Measurements from ENCODE around the gene ALKBH4.
A peak's percentile ranks its signal among the peaks of the same experiment; 100 is the strongest.
"Not testable (repeated sequence)": the region's sequence is repeated elsewhere in the genome, so short reads cannot be mapped to it uniquely, and the experiment has no call there.

The ALKBH4 gene, protein sequence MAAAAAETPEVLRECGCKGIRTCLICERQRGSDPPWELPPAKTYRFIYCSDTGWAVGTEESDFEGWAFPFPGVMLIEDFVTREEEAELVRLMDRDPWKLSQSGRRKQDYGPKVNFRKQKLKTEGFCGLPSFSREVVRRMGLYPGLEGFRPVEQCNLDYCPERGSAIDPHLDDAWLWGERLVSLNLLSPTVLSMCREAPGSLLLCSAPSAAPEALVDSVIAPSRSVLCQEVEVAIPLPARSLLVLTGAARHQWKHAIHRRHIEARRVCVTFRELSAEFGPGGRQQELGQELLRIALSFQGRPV

DNA sequence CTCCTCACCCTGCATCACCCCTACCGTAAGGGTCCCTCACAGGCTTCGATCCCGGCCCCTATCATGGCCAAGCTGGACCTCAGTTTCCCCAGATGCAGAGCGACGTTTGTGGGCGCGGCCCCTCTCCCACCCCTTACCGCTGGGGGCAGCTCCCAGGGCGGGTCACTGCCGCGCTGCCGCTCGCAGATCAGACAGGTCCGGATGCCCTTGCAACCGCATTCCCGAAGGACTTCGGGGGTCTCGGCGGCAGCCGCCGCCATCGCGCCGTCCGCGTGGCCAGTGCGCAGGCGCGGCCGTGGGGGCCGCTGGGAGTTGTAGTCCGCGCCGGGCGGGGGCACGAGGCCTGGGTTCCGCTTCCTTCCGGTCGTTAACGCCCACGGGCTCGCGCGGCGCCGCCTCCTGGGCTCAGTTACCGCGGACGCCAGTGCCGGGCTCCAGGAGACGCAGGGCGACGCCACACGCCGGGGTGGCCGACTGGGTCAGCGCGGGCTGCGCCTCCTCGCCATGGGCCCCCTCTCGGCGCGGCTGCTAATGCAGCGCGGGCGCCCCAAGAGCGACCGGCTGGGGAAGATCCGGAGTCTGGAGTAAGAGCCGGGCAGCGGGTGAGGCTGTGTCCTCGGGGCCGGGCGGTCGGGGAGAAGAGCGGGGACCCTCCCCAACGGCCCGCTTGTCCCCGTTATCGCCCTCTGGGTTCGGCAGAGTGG, at the start of gene ALKBH4, which contains the start of gene LRWD1:
ALKBH4 (minus strand) TSS at position 287 of the 704 bp plus-strand sequence; CDS start at position 260, 27 bp downstream.
LRWD1 (plus strand) TSS at position 408 of the 704 bp plus-strand sequence; CDS start at position 505, 97 bp downstream.
- peak within 1 kb of the TSS; percentile 96 for H3K9ac ChIP-seq (ENCODE audit: low read length in 2 of 2)

DNA sequence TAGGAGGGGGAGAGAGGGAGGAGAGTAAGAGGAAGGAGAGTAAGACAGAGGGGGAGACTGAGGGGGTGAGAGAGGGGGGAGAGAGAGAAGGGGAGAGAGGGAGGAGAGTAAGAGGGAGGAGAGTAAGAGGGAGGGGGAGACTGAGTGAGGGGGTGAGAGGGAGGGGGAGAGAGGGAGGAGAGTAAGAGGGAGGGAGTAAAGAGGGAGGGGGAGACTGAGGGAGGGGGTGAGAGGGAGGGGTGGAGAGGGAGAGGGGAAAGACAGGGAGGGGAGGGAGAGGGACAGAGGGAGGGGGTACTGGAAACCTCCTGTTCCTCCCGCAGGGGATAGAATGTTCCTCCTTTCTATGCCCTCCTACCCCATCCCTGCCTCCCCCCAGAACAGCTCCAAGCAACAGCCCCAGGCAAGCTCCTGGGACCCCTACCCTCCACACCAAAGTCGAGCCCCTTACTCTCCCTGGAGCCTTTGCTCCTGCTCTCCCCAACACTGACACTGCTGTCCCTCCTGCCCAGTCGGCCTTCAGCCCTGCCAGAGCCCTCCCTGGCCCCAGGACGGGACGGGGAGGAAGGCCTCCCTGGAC, 48.1 kb upstream of the ALKBH4 start:
- peak overlapping the region; percentile 70 for H3K27ac ChIP-seq (ENCODE audit: low read length)
- H3K36me3 ChIP-seq (ENCODE audit: control insufficient read depth in 2 of 2, insufficient read depth in 2 of 2, low read length in 2 of 2); H3K27me3 ChIP-seq (ENCODE audit: control insufficient read depth in 1 of 2, insufficient read depth in 2 of 2, low read length in 2 of 2); H3K4me1 ChIP-seq (ENCODE audit: control insufficient read depth, insufficient read depth, low read length); H3K9ac ChIP-seq (ENCODE audit: low read length in 2 of 2); H3K9me3 ChIP-seq (ENCODE audit: control insufficient read depth in 2 of 2, low read length in 2 of 2): not testable (repeated sequence)
- peak overlapping the region in 1 of 2 donors; percentile 44 for H3K4me3 ChIP-seq (ENCODE audit: low read length in 2 of 2)

More for the DNA sequence above, at the start of gene ALKBH4, which contains the start of gene LRWD1:
- peaks cover 23% of the 10 kb centered on the region for H3K4me1 ChIP-seq (ENCODE audit: control insufficient read depth, insufficient read depth, low read length)
- H3K27ac ChIP-seq (ENCODE audit: low read length): peak within 1 kb of the TSS; percentile 55
- peak within 1 kb of the TSS; percentile 86 to 99 for H3K4me3 ChIP-seq (ENCODE audit: low read length in 2 of 2)
- no peaks in the 10 kb centered on the region for H3K27me3 ChIP-seq (ENCODE audit: control insufficient read depth in 1 of 2, insufficient read depth in 2 of 2, low read length in 2 of 2)
- H3K9me3 ChIP-seq (ENCODE audit: control insufficient read depth in 2 of 2, low read length in 2 of 2): no peaks in the 10 kb centered on the region
- H3K36me3 ChIP-seq (ENCODE audit: control insufficient read depth in 2 of 2, insufficient read depth in 2 of 2, low read length in 2 of 2): no peaks in the 10 kb centered on the region

DNA sequence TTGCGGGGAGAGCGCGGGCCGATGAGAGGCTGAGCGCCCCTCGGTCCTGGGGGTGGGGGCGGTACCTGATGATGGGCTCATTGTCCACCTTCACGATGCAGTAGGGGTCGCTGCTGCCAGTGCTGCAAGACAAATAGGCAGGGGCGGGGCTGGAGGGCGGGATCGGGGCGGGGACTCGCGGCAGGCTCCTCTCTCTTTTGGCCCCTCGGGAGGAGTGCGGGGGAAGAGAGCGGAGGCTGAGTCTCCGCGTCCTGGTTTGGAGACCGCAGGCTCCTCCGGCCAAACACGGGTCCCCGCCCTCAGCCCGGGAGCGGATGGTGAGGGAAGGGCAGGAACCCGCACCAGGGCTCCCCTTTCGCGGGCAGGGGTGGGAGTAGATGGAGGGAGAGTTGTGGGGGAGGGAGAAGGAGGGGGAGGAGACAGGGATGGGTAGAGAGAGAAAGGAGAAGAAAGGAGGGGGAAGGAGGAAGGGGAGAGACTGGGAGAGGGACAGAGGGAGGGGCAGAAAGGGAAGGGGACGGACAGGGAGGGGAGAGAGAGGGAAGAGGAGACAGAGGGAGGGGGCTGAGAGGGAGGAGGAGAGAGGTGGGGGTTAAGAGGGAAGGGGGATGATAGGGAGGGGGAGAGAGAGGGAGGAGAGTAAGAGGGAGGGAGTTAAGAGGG, 47.3 kb upstream of the ALKBH4 start:
- not testable (repeated sequence) for H3K4me1 ChIP-seq (ENCODE audit: control insufficient read depth, insufficient read depth, low read length); H3K27me3 ChIP-seq (ENCODE audit: control insufficient read depth in 1 of 2, insufficient read depth in 2 of 2, low read length in 2 of 2); H3K9me3 ChIP-seq (ENCODE audit: control insufficient read depth in 2 of 2, low read length in 2 of 2); H3K36me3 ChIP-seq (ENCODE audit: control insufficient read depth in 2 of 2, insufficient read depth in 2 of 2, low read length in 2 of 2); H3K4me3 ChIP-seq (ENCODE audit: low read length in 2 of 2); H3K9ac ChIP-seq (ENCODE audit: low read length in 2 of 2)
- H3K27ac ChIP-seq (ENCODE audit: low read length): peak overlapping the region; percentile 70

DNA sequence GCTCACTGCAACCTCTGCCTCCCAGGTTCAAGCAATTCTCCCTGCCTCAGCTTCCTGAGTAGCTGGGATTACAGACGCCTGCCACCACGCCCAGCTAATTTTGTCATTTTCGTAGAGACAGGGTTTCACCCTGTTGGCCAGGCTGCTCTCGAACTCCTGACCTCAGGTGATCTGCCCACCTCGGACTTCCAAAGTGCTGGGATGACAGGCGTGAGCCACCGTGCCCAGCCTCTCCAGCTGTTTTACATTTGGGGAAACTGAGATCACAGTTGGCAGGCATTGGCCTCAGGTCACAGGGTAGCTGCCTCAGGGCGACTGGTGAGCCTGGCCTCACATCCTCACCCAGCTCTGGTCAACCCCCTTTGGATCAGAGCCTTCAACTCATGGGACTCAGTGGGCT, 45.9 kb upstream of the ALKBH4 start:
- not testable (repeated sequence) for H3K9me3 ChIP-seq (ENCODE audit: control insufficient read depth in 2 of 2, low read length in 2 of 2); H3K27me3 ChIP-seq (ENCODE audit: control insufficient read depth in 1 of 2, insufficient read depth in 2 of 2, low read length in 2 of 2); H3K27ac ChIP-seq (ENCODE audit: low read length); H3K36me3 ChIP-seq (ENCODE audit: control insufficient read depth in 2 of 2, insufficient read depth in 2 of 2, low read length in 2 of 2); H3K4me3 ChIP-seq (ENCODE audit: low read length in 2 of 2); H3K4me1 ChIP-seq (ENCODE audit: control insufficient read depth, insufficient read depth, low read length); H3K9ac ChIP-seq (ENCODE audit: low read length in 2 of 2)

DNA sequence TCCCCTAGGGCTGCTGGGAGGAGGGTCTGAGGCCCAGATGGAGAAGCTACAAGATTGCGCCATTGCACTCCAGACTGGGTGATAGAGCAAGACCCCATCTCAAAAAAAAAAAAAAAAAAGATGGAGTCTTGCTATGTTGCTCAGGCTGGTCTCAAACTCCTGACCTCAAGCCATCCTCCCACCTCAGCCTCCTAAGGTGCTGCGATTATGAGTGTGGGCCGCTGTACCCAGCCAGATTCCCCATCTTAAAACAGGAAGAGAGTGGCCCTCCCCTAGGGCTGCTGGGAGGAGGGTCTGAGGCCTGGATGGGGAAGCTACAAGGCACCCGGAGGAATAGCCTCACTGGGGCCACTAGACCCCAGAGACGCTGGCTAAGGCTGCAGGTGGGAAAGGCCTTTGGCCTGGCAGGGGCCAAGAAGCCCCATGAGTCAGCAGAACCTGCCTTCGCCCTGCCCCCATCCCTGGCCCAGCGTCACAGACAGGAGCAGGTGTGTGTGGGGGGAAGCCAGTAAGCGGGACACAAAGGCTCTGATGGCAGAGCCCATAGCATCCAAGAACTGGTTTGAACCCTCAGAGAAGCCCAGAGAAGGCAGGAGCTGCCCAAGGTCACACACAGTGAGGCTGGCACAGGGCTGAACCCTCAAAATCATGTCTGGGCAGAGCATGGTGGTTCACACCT, 42.9 kb upstream of the ALKBH4 start:
- H3K4me1 ChIP-seq (ENCODE audit: control insufficient read depth, insufficient read depth, low read length); H3K27me3 ChIP-seq (ENCODE audit: control insufficient read depth in 1 of 2, insufficient read depth in 2 of 2, low read length in 2 of 2); H3K36me3 ChIP-seq (ENCODE audit: control insufficient read depth in 2 of 2, insufficient read depth in 2 of 2, low read length in 2 of 2); H3K27ac ChIP-seq (ENCODE audit: low read length); H3K4me3 ChIP-seq (ENCODE audit: low read length in 2 of 2); H3K9me3 ChIP-seq (ENCODE audit: control insufficient read depth in 2 of 2, low read length in 2 of 2); H3K9ac ChIP-seq (ENCODE audit: low read length in 2 of 2): not testable (repeated sequence)

DNA sequence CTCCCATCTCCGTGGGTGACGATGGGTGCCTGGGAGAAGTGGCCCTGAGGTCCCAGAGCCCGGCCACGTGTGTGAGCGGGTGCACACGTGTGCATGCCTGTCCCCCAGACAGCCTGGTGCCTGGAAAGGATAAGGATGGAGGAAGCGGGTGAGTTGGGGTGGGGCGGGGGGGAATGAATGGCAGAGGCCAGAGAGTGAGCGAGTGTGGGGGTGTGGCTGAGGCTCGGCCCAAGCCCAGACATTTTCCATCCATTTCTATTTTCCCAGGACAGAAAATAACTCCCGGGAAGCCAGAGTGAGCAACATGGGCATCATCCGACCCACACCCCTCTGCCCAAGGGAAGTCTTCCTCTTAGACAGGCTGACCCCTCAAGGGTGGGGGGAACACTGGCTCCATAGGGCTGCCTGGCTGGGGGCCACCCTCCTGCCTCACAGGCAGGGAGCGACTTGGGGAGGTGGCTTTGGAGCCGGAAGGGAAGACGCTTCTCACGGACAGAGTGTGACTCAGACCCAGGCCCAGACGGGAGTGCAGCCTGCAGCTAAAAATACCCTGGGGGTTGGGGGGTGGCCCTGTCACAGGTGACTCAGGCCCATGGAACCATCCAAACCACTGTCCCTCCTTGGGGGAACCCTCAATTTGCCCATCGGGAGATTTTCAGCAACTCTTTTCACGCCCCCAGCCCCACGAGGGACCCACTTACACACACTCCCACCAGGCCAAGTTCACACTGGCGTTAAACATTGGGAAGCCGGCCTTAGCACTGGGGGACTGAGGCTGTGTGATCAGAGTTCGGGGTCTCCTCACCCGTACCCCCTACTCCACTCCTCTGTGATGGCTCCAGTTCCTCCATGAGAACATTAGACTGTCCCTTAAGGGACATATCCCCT, 40.9 kb upstream of the ALKBH4 start:
- H3K9me3 ChIP-seq (ENCODE audit: control insufficient read depth in 2 of 2, low read length in 2 of 2); H3K27ac ChIP-seq (ENCODE audit: low read length); H3K9ac ChIP-seq (ENCODE audit: low read length in 2 of 2); H3K27me3 ChIP-seq (ENCODE audit: control insufficient read depth in 1 of 2, insufficient read depth in 2 of 2, low read length in 2 of 2); H3K36me3 ChIP-seq (ENCODE audit: control insufficient read depth in 2 of 2, insufficient read depth in 2 of 2, low read length in 2 of 2); H3K4me1 ChIP-seq (ENCODE audit: control insufficient read depth, insufficient read depth, low read length); H3K4me3 ChIP-seq (ENCODE audit: low read length in 2 of 2): not testable (repeated sequence)

DNA sequence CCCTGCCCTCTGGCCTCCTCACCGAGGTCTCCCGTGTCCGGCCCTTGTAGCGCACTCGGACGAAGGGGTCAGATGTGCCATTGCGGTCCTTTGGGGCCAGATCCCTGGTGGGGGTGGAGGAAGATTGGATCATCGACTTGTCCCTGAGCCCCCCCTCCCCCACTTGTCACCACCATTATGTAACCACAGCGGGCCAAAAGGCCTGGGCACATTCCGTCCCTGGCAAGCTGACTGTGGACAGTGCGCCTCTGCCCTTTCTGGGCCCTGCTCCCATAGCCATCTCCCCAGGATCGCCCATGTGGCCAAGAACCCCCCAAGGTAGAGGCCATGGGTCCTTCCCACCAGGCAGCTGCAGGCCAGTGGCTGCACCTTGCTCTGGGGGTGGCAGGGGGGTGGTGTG, 38.5 kb upstream of the ALKBH4 start:
- H3K4me3 ChIP-seq (ENCODE audit: low read length in 2 of 2); H3K4me1 ChIP-seq (ENCODE audit: control insufficient read depth, insufficient read depth, low read length); H3K27ac ChIP-seq (ENCODE audit: low read length); H3K9me3 ChIP-seq (ENCODE audit: control insufficient read depth in 2 of 2, low read length in 2 of 2); H3K36me3 ChIP-seq (ENCODE audit: control insufficient read depth in 2 of 2, insufficient read depth in 2 of 2, low read length in 2 of 2); H3K9ac ChIP-seq (ENCODE audit: low read length in 2 of 2); H3K27me3 ChIP-seq (ENCODE audit: control insufficient read depth in 1 of 2, insufficient read depth in 2 of 2, low read length in 2 of 2): not testable (repeated sequence)

DNA sequence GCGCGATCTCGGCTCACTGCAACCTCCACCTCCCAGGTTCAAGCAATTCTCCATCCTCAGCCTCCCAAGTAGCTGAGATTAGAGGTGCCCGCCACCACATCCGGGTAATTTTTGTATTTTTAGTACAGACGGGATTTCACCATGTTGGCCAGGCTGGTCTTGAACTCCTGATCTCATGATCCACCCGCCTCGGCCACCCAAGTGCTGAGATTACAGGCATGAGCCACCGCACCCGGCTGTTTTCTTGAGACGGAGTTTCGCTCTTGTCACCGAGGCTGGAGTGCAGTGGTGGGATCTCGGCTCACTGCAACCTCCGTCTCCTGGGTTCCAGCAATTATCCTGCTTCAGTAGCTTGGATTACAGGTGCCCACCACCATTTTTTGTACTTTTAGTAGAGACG, 33.7 kb upstream of the ALKBH4 start:
- not testable (repeated sequence) for H3K4me1 ChIP-seq (ENCODE audit: control insufficient read depth, insufficient read depth, low read length); H3K36me3 ChIP-seq (ENCODE audit: control insufficient read depth in 2 of 2, insufficient read depth in 2 of 2, low read length in 2 of 2); H3K9ac ChIP-seq (ENCODE audit: low read length in 2 of 2); H3K27ac ChIP-seq (ENCODE audit: low read length); H3K4me3 ChIP-seq (ENCODE audit: low read length in 2 of 2); H3K9me3 ChIP-seq (ENCODE audit: control insufficient read depth in 2 of 2, low read length in 2 of 2); H3K27me3 ChIP-seq (ENCODE audit: control insufficient read depth in 1 of 2, insufficient read depth in 2 of 2, low read length in 2 of 2)

DNA sequence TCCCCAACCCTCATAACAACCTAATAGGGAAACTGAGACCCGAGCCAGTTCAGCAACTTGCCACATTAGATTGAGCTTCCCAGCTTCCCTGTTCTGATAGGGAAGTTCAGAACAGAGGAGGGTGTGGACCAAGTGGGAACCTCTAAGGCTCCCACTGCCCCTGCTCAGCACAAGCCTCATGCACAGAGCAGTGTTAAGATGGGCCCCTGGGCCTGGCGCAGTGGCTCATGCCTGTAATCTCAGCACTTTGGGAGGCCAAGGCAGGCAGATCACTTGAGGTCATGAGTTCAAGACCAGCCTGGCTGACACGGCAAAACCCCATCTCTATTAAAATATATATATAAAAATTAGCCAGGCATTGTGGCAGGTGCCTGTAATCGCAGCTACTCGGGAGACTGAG, 32.6 kb upstream of the ALKBH4 start:
- not testable (repeated sequence) for H3K4me1 ChIP-seq (ENCODE audit: control insufficient read depth, insufficient read depth, low read length)

DNA sequence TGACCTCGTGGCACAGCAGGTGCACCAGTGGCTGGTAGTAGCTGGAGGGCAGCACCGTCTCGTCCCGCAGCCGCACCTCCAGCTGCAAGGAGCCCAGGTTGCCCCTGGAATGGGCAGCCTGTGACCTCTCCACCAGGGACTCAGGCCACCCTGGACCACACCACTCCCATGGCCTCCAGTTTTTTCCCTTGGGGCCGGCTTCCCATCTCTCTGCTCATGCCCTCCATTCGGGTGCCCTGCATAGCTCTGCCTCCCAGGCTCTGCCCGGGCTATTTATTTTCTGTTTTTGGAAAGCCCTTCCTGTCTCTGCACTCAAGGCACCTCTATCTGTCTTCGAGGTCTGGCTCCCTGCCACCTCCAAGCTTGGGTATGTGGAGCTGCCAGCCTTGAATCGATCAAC, 32.2 kb upstream of the ALKBH4 start:
- H3K27me3 ChIP-seq (ENCODE audit: control insufficient read depth in 1 of 2, insufficient read depth in 2 of 2, low read length in 2 of 2); H3K4me3 ChIP-seq (ENCODE audit: low read length in 2 of 2); H3K36me3 ChIP-seq (ENCODE audit: control insufficient read depth in 2 of 2, insufficient read depth in 2 of 2, low read length in 2 of 2); H3K9me3 ChIP-seq (ENCODE audit: control insufficient read depth in 2 of 2, low read length in 2 of 2); H3K4me1 ChIP-seq (ENCODE audit: control insufficient read depth, insufficient read depth, low read length); H3K27ac ChIP-seq (ENCODE audit: low read length); H3K9ac ChIP-seq (ENCODE audit: low read length in 2 of 2): not testable (repeated sequence)

More for the DNA sequence above, 32.6 kb upstream of the ALKBH4 start:
- not testable (repeated sequence) for H3K36me3 ChIP-seq (ENCODE audit: control insufficient read depth in 2 of 2, insufficient read depth in 2 of 2, low read length in 2 of 2); H3K27me3 ChIP-seq (ENCODE audit: control insufficient read depth in 1 of 2, insufficient read depth in 2 of 2, low read length in 2 of 2); H3K9me3 ChIP-seq (ENCODE audit: control insufficient read depth in 2 of 2, low read length in 2 of 2); H3K4me3 ChIP-seq (ENCODE audit: low read length in 2 of 2); H3K27ac ChIP-seq (ENCODE audit: low read length); H3K9ac ChIP-seq (ENCODE audit: low read length in 2 of 2)
